Natural killer cell (primary cell): Measurements from ENCODE around the gene ATP9A. TPM values are rescaled to one million over a fixed set of nuclear protein-coding genes. Genes with fewer than 3 reads are reported as not detected.

ENCODE experiments used
- ATAC-seq, 3 donors: fragments of 150-1000 bp in 2 of 3; fragments of 200-7000 bp in 1 of 3; cut with Tn5 transposase; 1 replicate in 1 of 3; 2 replicates in 2 of 3; pipeline ENCODE4 v1.10.0; 2021; ENCODE audit warnings: mild to moderate bottlenecking in 2 of 3, moderate library complexity in 2 of 3
- DNase-seq, 2 donors: peaks; one replicate each; pipeline versions ENCODE4 v3.0.0 to v3.0.0-alpha.2; 2013 to 2021; ENCODE audit warnings: mixed read lengths in 1 of 2
- H3K27ac ChIP-seq: one replicate; pipeline ENCODE4 v1.5.1; 2013; ENCODE audit warnings: mild to moderate bottlenecking, low read length
- H3K27me3 ChIP-seq: one replicate; pipeline ENCODE4 v1.6.1; 2013; ENCODE audit warnings: low read length; ENCODE audit not compliant: control insufficient read depth, insufficient read depth
- H3K36me3 ChIP-seq: one replicate; pipeline ENCODE4 v1.6.1; 2013; ENCODE audit warnings: low read length; ENCODE audit not compliant: control insufficient read depth, insufficient read depth
- H3K4me1 ChIP-seq: one replicate; pipeline ENCODE4 v1.6.1; 2013; ENCODE audit warnings: low read length; ENCODE audit not compliant: control insufficient read depth, insufficient read depth
- H3K4me3 ChIP-seq: one replicate; pipeline ENCODE4 v1.5.1; 2013; ENCODE audit warnings: low read length
- H3K9me3 ChIP-seq: one replicate; pipeline ENCODE4 v1.6.1; 2013; ENCODE audit warnings: low read length; ENCODE audit not compliant: control insufficient read depth, insufficient read depth
- H3K27ac Mint-ChIP-seq, 2 donors: one replicate each; pipeline ENCODE4 v1.8.0; 2022; ENCODE audit warnings: mild to moderate bottlenecking in 2 of 2, mixed read lengths in 2 of 2, moderate library complexity in 1 of 2
- H3K27me3 Mint-ChIP-seq, 2 donors: one replicate each; pipeline ENCODE4 v1.8.0; 2022; ENCODE audit warnings: low read depth in 2 of 2, mixed read lengths in 2 of 2
- H3K36me3 Mint-ChIP-seq: one replicate; pipeline ENCODE4 v1.8.0; 2022; ENCODE audit warnings: mixed read lengths
- H3K4me1 Mint-ChIP-seq, 2 donors: one replicate each; pipeline ENCODE4 v1.8.0; 2022; ENCODE audit warnings: mixed read lengths in 2 of 2
- H3K4me3 Mint-ChIP-seq: one replicate; pipeline ENCODE4 v1.8.0; 2022; ENCODE audit warnings: mild to moderate bottlenecking, moderate library complexity, mixed read lengths
- H3K9me3 Mint-ChIP-seq, 2 donors: one replicate each; pipeline ENCODE4 v1.8.0; 2022; ENCODE audit warnings: mixed read lengths in 2 of 2
- WGBS: methylation state at CpG from one replicate; pipeline ENCODE4 v1.1.7; 2013; ENCODE audit warnings: missing lambda C conversion rate; ENCODE audit not compliant: insufficient coverage; 5-methylcytosine and 5-hydroxymethylcytosine counted together
- intact Hi-C: fragments of 100-400 bp; cut with micrococcal nuclease; formaldehyde crosslinking; loops from one replicate; pipeline ENCODE4 v1.14.2; 2022
- total RNA-seq, 4 donors: library from RNA; stranded (reverse); fragments of 120-200 nt in 1 of 4; gene quantifications; one replicate each; pipeline versions ENCODE4 v1.2.3 to v1.2.4, GENCODE V29; 2013 to 2022
- TF ChIP-seq, protein P1 (sequence below): fragments of 200-600 bp; IDR thresholded peaks from one replicate; pipeline ENCODE4 v1.8.0; 2022; ENCODE audit warnings: antibody characterized with exemption

ATP9A gene
- total RNA-seq, 3 donors from 2014 or later (not counting 1 experiment from before 2014, with no cell fraction given): 1.4 to 46.8 (median 1.9) TPM

DNA sequence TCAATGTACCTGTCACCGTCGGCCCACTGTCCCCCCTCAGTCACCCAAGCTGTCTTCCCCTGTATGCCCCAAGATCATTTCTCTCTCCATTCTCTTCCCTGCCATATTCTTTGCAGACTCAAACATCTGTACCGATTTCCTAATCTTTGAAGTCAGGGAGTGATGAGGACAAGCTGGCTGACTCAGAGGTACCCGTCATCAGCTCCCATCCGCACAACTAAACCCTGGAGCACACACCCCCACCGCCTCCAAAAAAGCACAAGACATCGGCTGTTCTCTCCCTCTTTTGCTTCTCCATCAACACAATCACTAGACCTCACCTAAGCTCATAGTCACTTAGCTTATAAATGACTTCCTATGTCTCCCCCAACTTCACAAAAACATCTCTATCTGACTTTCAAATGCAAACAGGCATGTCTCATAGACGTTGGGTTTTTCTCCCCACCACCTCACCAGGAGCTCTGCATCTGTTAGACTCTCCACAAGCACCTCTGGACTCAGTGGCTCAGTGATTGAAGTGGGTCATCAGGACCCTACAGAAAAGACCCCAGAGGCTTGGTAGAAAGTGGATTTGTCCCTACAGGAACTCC is 214.2 kb downstream of the ATP9A start:
- ATAC-seq: peak; percentile 45 to 67 (median 64)
- peak overlapping the region; percentile 24 to 59 for H3K27ac Mint-ChIP-seq

DNA sequence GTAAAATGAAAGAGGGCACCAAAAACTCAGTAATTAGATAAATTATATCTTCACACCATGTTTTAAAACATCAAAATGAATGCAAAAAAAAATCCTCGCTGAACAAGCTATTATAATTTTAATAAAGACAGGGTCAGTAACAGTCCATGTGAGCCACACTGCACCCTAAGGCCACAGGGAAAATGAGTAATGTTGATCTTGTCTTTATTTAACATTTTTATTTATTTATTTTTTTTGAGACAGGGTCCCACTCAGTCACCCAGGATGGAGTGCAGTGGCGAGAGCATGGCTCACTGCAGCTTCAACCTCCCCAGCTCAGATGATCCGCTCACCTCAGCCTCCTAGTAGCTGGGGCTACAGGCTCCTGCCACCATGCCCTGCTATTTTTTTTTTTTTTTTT is 217.0 kb downstream of the ATP9A start:
- 95% methylated on average over 3 of the region's 3 CpGs for WGBS
- H3K27ac ChIP-seq: no peak overlapping the region
- H3K36me3 Mint-ChIP-seq: no peaks in the 10 kb centered on the region
- H3K27ac Mint-ChIP-seq: no peak overlapping the region
- no peaks in the 10 kb centered on the region for H3K9me3 ChIP-seq
- TF ChIP-seq, protein P1, sequence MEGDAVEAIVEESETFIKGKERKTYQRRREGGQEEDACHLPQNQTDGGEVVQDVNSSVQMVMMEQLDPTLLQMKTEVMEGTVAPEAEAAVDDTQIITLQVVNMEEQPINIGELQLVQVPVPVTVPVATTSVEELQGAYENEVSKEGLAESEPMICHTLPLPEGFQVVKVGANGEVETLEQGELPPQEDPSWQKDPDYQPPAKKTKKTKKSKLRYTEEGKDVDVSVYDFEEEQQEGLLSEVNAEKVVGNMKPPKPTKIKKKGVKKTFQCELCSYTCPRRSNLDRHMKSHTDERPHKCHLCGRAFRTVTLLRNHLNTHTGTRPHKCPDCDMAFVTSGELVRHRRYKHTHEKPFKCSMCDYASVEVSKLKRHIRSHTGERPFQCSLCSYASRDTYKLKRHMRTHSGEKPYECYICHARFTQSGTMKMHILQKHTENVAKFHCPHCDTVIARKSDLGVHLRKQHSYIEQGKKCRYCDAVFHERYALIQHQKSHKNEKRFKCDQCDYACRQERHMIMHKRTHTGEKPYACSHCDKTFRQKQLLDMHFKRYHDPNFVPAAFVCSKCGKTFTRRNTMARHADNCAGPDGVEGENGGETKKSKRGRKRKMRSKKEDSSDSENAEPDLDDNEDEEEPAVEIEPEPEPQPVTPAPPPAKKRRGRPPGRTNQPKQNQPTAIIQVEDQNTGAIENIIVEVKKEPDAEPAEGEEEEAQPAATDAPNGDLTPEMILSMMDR: no peak
- no peaks in the 10 kb centered on the region for H3K27me3 ChIP-seq
- DNase-seq: no peak
- peaks cover 0 to 2% of the 10 kb centered on the region in 2 donors for H3K27me3 Mint-ChIP-seq
- intact Hi-C loops: no loop called here
- H3K4me3 ChIP-seq: no peak overlapping the region
- no peak for ATAC-seq
- no peak overlapping the region for H3K4me3 Mint-ChIP-seq
- no peaks in the 10 kb centered on the region for H3K36me3 ChIP-seq
- H3K4me1 ChIP-seq: peaks cover 18% of the 10 kb centered on the region
- no peaks in the 10 kb centered on the region for H3K9me3 Mint-ChIP-seq
- peaks cover 21 to 28% of the 10 kb centered on the region in 2 donors for H3K4me1 Mint-ChIP-seq

More for the DNA sequence above, 214.2 kb downstream of the ATP9A start:
- H3K36me3 Mint-ChIP-seq: no peaks in the 10 kb centered on the region
- DNase-seq: no peak
- H3K9me3 Mint-ChIP-seq: no peaks in the 10 kb centered on the region
- Histone ChIP-seq H3K9me3 (no peaks in the 10 kb centered on the region), H3K27me3 (peaks cover 3% of the 10 kb centered on the region), H3K36me3 (no peaks in the 10 kb centered on the region), H3K4me1 (peaks cover 18% of the 10 kb centered on the region), H3K4me3 (no peak overlapping the region), H3K27ac (peak overlapping the region; percentile 2)
- peaks cover 24 to 28% of the 10 kb centered on the region in 2 donors for H3K4me1 Mint-ChIP-seq
- intact Hi-C loops: loop anchor here (1.0 kb wide), 2 partner anchors 13 to 23 kb away; no protein-coding TSS in a partner anchor
- peaks cover 0 to 5% of the 10 kb centered on the region in 2 donors for H3K27me3 Mint-ChIP-seq
- TF ChIP-seq, protein P1: no peak
- H3K4me3 Mint-ChIP-seq: peak overlapping the region; percentile 11
- WGBS: 73% methylated on average over 8 of the region's 8 CpGs

DNA sequence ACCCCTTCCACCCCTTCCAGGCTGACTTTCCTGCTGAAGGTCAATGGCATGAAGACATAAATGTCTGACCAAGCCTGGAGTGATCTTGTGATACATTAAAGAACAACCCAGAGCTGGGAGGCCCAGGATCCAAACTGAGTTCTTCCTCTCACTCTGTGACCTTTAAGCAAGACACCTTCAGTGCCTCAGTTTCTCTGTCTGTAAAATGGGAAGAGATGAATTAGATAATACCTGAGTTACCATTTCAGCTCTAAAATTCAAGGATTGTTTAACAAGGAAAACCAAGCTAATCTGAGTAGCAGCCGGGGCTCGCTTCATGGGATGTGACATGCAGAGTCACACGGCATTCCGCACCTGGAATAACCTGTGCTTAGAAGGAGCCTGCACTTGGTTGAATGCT is 218.7 kb downstream of the ATP9A start:
- Histone ChIP-seq H3K4me3 (no peak overlapping the region), H3K27me3 (no peaks in the 10 kb centered on the region), H3K36me3 (no peaks in the 10 kb centered on the region), H3K4me1 (peaks cover 7% of the 10 kb centered on the region), H3K27ac (no peak overlapping the region), H3K9me3 (no peaks in the 10 kb centered on the region)
- intact Hi-C loops: no loop called here
- ATAC-seq (no peak), DNase-seq (no peak)
- Mint-ChIP-seq H3K4me1 (peaks cover 8 to 21% of the 10 kb centered on the region in 2 donors), H3K27me3 (peaks cover 0 to 7% of the 10 kb centered on the region in 2 donors), H3K27ac (no peak overlapping the region), H3K36me3 (no peaks in the 10 kb centered on the region), H3K9me3 (no peaks in the 10 kb centered on the region), H3K4me3 (no peak overlapping the region)
- WGBS: 96% methylated on average over 4 of the region's 4 CpGs
- TF ChIP-seq, protein P1: no peak

DNA sequence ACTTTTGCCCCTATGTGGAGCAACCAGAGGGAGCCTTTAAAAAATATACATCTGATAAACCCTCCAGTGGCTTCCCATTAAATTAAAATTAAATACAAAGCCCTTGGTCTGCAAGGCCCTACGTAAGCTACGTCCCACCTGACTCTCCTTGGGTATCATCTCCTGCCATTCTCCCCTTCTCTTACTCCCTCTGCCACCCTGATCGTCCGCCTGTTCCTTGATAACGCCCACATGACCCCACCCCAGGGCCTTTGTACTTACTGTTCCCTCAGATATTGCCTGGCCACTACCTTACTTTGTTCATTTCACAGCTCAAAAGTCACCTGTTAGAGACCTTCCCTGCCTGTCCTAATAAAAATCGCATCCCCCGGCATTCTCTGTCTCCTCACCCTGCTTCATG is 220.2 kb downstream of the ATP9A start:
- Mint-ChIP-seq H3K9me3 (no peaks in the 10 kb centered on the region), H3K27ac (no peak overlapping the region), H3K36me3 (no peaks in the 10 kb centered on the region), H3K4me3 (no peak overlapping the region), H3K27me3 (peaks cover 0 to 7% of the 10 kb centered on the region in 2 donors), H3K4me1 (peaks cover 4 to 18% of the 10 kb centered on the region in 2 donors)
- Histone ChIP-seq H3K36me3 (no peaks in the 10 kb centered on the region), H3K4me3 (no peak overlapping the region), H3K27me3 (no peaks in the 10 kb centered on the region), H3K27ac (no peak overlapping the region), H3K9me3 (no peaks in the 10 kb centered on the region), H3K4me1 (peaks cover 5% of the 10 kb centered on the region)
- intact Hi-C loops: no loop called here
- no peak for DNase-seq
- TF ChIP-seq, protein P1: no peak
- WGBS: 94% methylated on average over 7 of the region's 7 CpGs
- no peak for ATAC-seq
